ENCODE results near the gene PDGFC. TPM values are rescaled to one million over a fixed set of nuclear protein-coding genes. Genes with fewer than 3 reads are reported as not detected.

The PDGFC gene
- total and polyA plus RNA-seq, 2 donors (not counting 3 experiments of a cell fraction or from before 2014, with no cell fraction given) = 2.7 to 5.3 TPM

- no peaks in the 10 kb centered on the region for H4K20me1 ChIP-seq (replicated peaks; ENCODE audit: control insufficient read depth, extremely low read depth, insufficient read depth, low read length)
- H3K27ac ChIP-seq (ENCODE audit: insufficient read depth, low read depth, low read length) = no peak overlapping the region
- DNase-seq (ENCODE audit: low read depth, low spot score) = no peak
- ChIA-PET CTCF (no interaction called here), POLR2A (no interaction called here)
- no peaks in the 10 kb centered on the region for H3K36me3 ChIP-seq (ENCODE audit: control insufficient read depth in 2 of 2, extremely low read depth in 1 of 2, insufficient read depth in 2 of 2, low read length in 2 of 2)
- no peak overlapping the region for H3K4me2 ChIP-seq (ENCODE audit: insufficient read depth, low read length)
- H3K4me1 ChIP-seq (ENCODE audit: control insufficient read depth, extremely low read depth, insufficient read depth, low read length) = no peaks in the 10 kb centered on the region
- TF ChIP-seq FOS (IDR thresholded peaks at IDR 0.05; ENCODE audit: borderline replicate concordance, insufficient read depth, low read length) (no peak), EZH2 (IDR thresholded peaks at IDR 0.05; ENCODE audit: borderline replicate concordance, low read depth, low read length, severe bottlenecking) (no peak), JUN (IDR thresholded peaks at IDR 0.05; ENCODE audit: borderline replicate concordance, insufficient read depth, insufficient read length, low read depth) (no peak), MYC (IDR thresholded peaks at IDR 0.05; ENCODE audit: low read depth, low read length) (no peak), POLR2A (IDR thresholded peaks at IDR 0.05; ENCODE audit: low read depth, low read length) (no peak), GATA2 (IDR thresholded peaks at IDR 0.05; ENCODE audit: insufficient read depth, insufficient read length, low read depth, low read length) (no peak), CTCF (IDR thresholded peaks at IDR 0.05; ENCODE audit: extremely low read depth in 1 of 2, insufficient read depth in 1 of 2, low read depth in 1 of 2, low read length in 2 of 2) (no peak), MAX (IDR thresholded peaks at IDR 0.05; ENCODE audit: insufficient read depth, insufficient read length) (no peak), POLR2AphosphoS5 (IDR thresholded peaks at IDR 0.05; ENCODE audit: insufficient read depth, low read depth, low read length) (no peak)
- H3K9me3 ChIP-seq (replicated peaks; ENCODE audit: control insufficient read depth, insufficient read depth, low read length) = no peaks in the 10 kb centered on the region
- no peak overlapping the region for H3K4me3 ChIP-seq (replicated peaks in 1 of 3; ENCODE audit: insufficient read depth in 1 of 3, low read depth in 1 of 3, low read length in 3 of 3)
- H2AFZ ChIP-seq (ENCODE audit: low read depth, low read length) = no peak overlapping the region
- no peaks in the 10 kb centered on the region for H3K9me1 ChIP-seq (replicated peaks; ENCODE audit: control insufficient read depth, extremely low read depth, insufficient read depth, low read length)
- no peak overlapping the region for H3K9ac ChIP-seq (replicated peaks; ENCODE audit: extremely low read depth, insufficient read depth, low read length)
- FAIRE-seq = no peak
- dilution Hi-C loops (cut with MboI; ENCODE audit: extremely low pct_ligation_motif_present, low sequenced_read_pairs) (no loop called here), intact Hi-C loops (cut with micrococcal nuclease) (no loop called here)
- H3K79me2 ChIP-seq (ENCODE audit: control insufficient read depth, insufficient read depth, low read length) = no peaks in the 10 kb centered on the region
- no peaks in the 10 kb centered on the region for H3K27me3 ChIP-seq (ENCODE audit: control insufficient read depth in 2 of 2, insufficient read depth in 2 of 2, low read length in 2 of 2)
- BruUV-seq (replicated peaks) = no TSS peak
Measured at GRCh38 chr4:156884183-156884582, 87.4 kb downstream of the PDGFC start.

All from endothelial cell of umbilical vein (primary cell).